DOHH2 (cell line): ENCODE data around the gene FPGT.
"Not testable (repeated sequence)": the region's sequence is repeated elsewhere in the genome, so short reads cannot be mapped to it uniquely, and the experiment has no call there.

Source experiments
- H3F3A ChIP-seq: fragments of 200-600 bp; sonication (generic), shearing (Covaris generic); 2 replicates; pipeline ENCODE4 v1.6.0; 2016; ENCODE audit warnings: antibody characterized with exemption, mild to moderate bottlenecking; ENCODE audit not compliant: control insufficient read depth, insufficient read depth
- H3K27ac ChIP-seq: fragments of 200-600 bp; sonication (generic); 2 replicates; pipeline ENCODE4 v1.5.1; 2014; ENCODE audit warnings: low read depth, mild to moderate bottlenecking, low read length, moderate library complexity
- H3K27me3 ChIP-seq: fragments of 200-600 bp; sonication (generic); 2 replicates; pipeline ENCODE4 v1.6.1; 2014; ENCODE audit warnings: mild to moderate bottlenecking, low read length, mixed read lengths; ENCODE audit not compliant: control insufficient read depth
- H3K36me3 ChIP-seq: fragments of 200-600 bp; sonication (generic); 2 replicates; pipeline ENCODE4 v1.6.1; 2014; ENCODE audit warnings: mild to moderate bottlenecking, low read length, moderate library complexity, mixed read lengths; ENCODE audit not compliant: control insufficient read depth
- H3K4me1 ChIP-seq: fragments of 200-600 bp; sonication (generic); 2 replicates; pipeline ENCODE4 v1.6.1; 2014; ENCODE audit warnings: mild to moderate bottlenecking, low read length, mixed read lengths; ENCODE audit not compliant: control insufficient read depth
- H3K4me2 ChIP-seq: fragments of 200-600 bp; sonication (generic); 2 replicates; pipeline ENCODE4 v1.6.0; 2014; ENCODE audit warnings: mild to moderate bottlenecking, low read length, moderate library complexity
- H3K4me3 ChIP-seq: fragments of 200-600 bp; sonication (generic); 2 replicates; pipeline ENCODE4 v1.5.1; 2014; ENCODE audit warnings: mild to moderate bottlenecking, low read length, mixed read lengths
- H3K79me2 ChIP-seq: fragments of 200-600 bp; sonication (generic); 2 replicates; pipeline ENCODE4 v1.6.1; 2014; ENCODE audit warnings: mild to moderate bottlenecking, low read length, mixed read lengths; ENCODE audit not compliant: control insufficient read depth
- H3K9me2 ChIP-seq: fragments of 200-600 bp; sonication (generic); replicated peaks from 2 replicates; pipeline ENCODE4 v1.6.1; 2014; ENCODE audit warnings: mild to moderate bottlenecking, low read length, mixed read lengths; ENCODE audit not compliant: control insufficient read depth
- H3K9me3 ChIP-seq: fragments of 200-600 bp; sonication (generic); 2 replicates; pipeline ENCODE4 v1.6.1; 2014; ENCODE audit warnings: antibody characterized with exemption, low read length, mixed read lengths; ENCODE audit not compliant: control insufficient read depth, insufficient read depth
- H4K20me1 ChIP-seq: fragments of 200-600 bp; sonication (generic); 2 replicates; pipeline ENCODE4 v1.6.0; 2014; ENCODE audit warnings: low read depth, mild to moderate bottlenecking, antibody characterized with exemption, low read length, moderate library complexity; ENCODE audit not compliant: control insufficient read depth, insufficient read depth
- CTCF ChIP-seq: fragments of 200-600 bp; sonication (generic); IDR thresholded peaks from one replicate; pipeline ENCODE4 v1.5.1; 2014; ENCODE audit warnings: antibody characterized with exemption, mild to moderate bottlenecking, low read depth, low read length; ENCODE audit not compliant: poor library complexity, severe bottlenecking
- EZH2phosphoT487 ChIP-seq: fragments of 200-600 bp; sonication (generic); IDR thresholded peaks from 2 replicates; pipeline ENCODE4 v1.6.1; 2017; ENCODE audit warnings: borderline replicate concordance, mild to moderate bottlenecking, antibody characterized with exemption, low read length, moderate library complexity, mixed read lengths

Gene FPGT

GRCh38 chr1:74162333-74162732 lies 35.7 kb upstream of the FPGT start:
- TF ChIP-seq EZH2phosphoT487 = no peak
- no peak for TF ChIP-seq CTCF
- Histone ChIP-seq H3K27me3 (no peaks in the 10 kb centered on the region), H3K9me2 (no peaks in the 10 kb centered on the region), H3K4me3 (no peak overlapping the region), H3K79me2 (no peaks in the 10 kb centered on the region), H3K4me1 (no peaks in the 10 kb centered on the region), H3K27ac (no peak overlapping the region), H3K36me3 (no peaks in the 10 kb centered on the region), H3K9me3 (no peaks in the 10 kb centered on the region), H3K4me2 (no peak overlapping the region), H3F3A (no peaks in the 10 kb centered on the region), H4K20me1 (no peaks in the 10 kb centered on the region)

- H3K79me2 ChIP-seq, H3F3A ChIP-seq, H3K27me3 ChIP-seq, H3K9me2 ChIP-seq, H3K9me3 ChIP-seq, H3K36me3 ChIP-seq, H3K4me3 ChIP-seq, H3K4me1 ChIP-seq, H3K4me2 ChIP-seq, H3K27ac ChIP-seq, H4K20me1 ChIP-seq: not testable (repeated sequence)
These were observed 23.6 kb upstream of the FPGT start for GRCh38 chr1:74174423-74174822.

GRCh38 chr1:74180490-74180889 lies 17.6 kb upstream of the FPGT start:
- Histone ChIP-seq H3K27ac (no peak overlapping the region), H3K36me3 (no peaks in the 10 kb centered on the region), H3K9me3 (no peaks in the 10 kb centered on the region), H3K9me2 (no peaks in the 10 kb centered on the region), H3F3A (no peaks in the 10 kb centered on the region), H3K4me2 (no peak overlapping the region), H3K4me3 (no peak overlapping the region), H3K27me3 (no peaks in the 10 kb centered on the region), H4K20me1 (no peaks in the 10 kb centered on the region), H3K79me2 (no peaks in the 10 kb centered on the region), H3K4me1 (no peaks in the 10 kb centered on the region)
- TF ChIP-seq EZH2phosphoT487 = no peak
- no peak for TF ChIP-seq CTCF

GRCh38 chr1:74193908-74194307 lies 4.1 kb upstream of the FPGT start:
- no peaks in the 10 kb centered on the region for H3K9me2 ChIP-seq
- no peaks in the 10 kb centered on the region for H3F3A ChIP-seq
- no peak overlapping the region for H3K4me2 ChIP-seq
- TF ChIP-seq CTCF (no peak), EZH2phosphoT487 (no peak)
- H3K4me3 ChIP-seq = no peak overlapping the region
- no peaks in the 10 kb centered on the region for H3K9me3 ChIP-seq
- no peaks in the 10 kb centered on the region for H3K36me3 ChIP-seq
- no peaks in the 10 kb centered on the region for H4K20me1 ChIP-seq
- H3K4me1 ChIP-seq = peaks cover 10% of the 10 kb centered on the region
- H3K79me2 ChIP-seq = peaks cover 3% of the 10 kb centered on the region; the same call in 1 of the 2 replicates
- H3K27me3 ChIP-seq = 0 out of 2 replicates have a peak, but pooled peaks cover 5% of the 10 kb centered on the region
- no peak overlapping the region for H3K27ac ChIP-seq
